GM23338 (cell line): Measurements from ENCODE around the gene OSBPL3.
"Not testable (repeated sequence)": the region's sequence is repeated elsewhere in the genome, so short reads cannot be mapped to it uniquely, and the experiment has no call there.

Experiments
- CREB1 ChIP-seq: fragments of 250-450 bp; sonication (Bioruptor Pico); IDR thresholded peaks from 2 replicates; pipeline ENCODE4 v1.5.0; 2020; ENCODE audit warnings: low read depth, mild to moderate bottlenecking, moderate library complexity
- CTCF ChIP-seq, 2 experiments: fragments of 200-600 bp in 1 of 2; sonication (generic) in 1 of 2; conservative IDR thresholded peaks; 2 replicates each; pipeline versions ENCODE4 v1.5.1 to v1.6.1; 2016 to 2017; ENCODE audit warnings: antibody characterized with exemption in 2 of 2, low read depth in 2 of 2, mild to moderate bottlenecking in 2 of 2, moderate library complexity in 1 of 2
- ETS1 ChIP-seq: IDR thresholded peaks from 2 replicates; pipeline ENCODE4 v1.6.1; 2016; ENCODE audit warnings: antibody characterized with exemption
- EZH2 ChIP-seq: fragments of 200-600 bp; sonication (generic); IDR thresholded peaks from one replicate; pipeline ENCODE4 v1.8.0; 2017; ENCODE audit warnings: antibody characterized with exemption, mild to moderate bottlenecking, low read depth; ENCODE audit not compliant: unreplicated experiment
- EZH2phosphoT487 ChIP-seq: fragments of 200-600 bp; sonication (generic); IDR thresholded peaks from one replicate; pipeline ENCODE4 v1.8.1; 2018; ENCODE audit warnings: antibody characterized with exemption; ENCODE audit not compliant: unreplicated experiment
- JUNB ChIP-seq: IDR thresholded peaks from one replicate; pipeline ENCODE4 v1.6.1; 2016; ENCODE audit warnings: antibody characterized with exemption; ENCODE audit not compliant: unreplicated experiment
- NANOG ChIP-seq: IDR thresholded peaks from 2 replicates; pipeline ENCODE4 v1.6.1; 2016; ENCODE audit warnings: antibody characterized with exemption, borderline replicate concordance
- POLR2AphosphoS5 ChIP-seq: IDR thresholded peaks from 2 replicates; pipeline ENCODE4 v1.6.1; 2016; ENCODE audit warnings: antibody characterized with exemption, low read depth
- ZNF114 ChIP-seq: fragments of 250-450 bp; sonication (Bioruptor Pico); IDR thresholded peaks from 2 replicates; pipeline ENCODE4 v1.5.0; 2020; ENCODE audit warnings: mild to moderate bottlenecking, moderate library complexity
- TF ChIP-seq, protein P1 (sequence below): IDR thresholded peaks from one replicate; pipeline ENCODE4 v1.6.1; 2018; ENCODE audit warnings: antibody characterized with exemption; ENCODE audit not compliant: unreplicated experiment

GRCh38 chr7:24903992-24904391 is 76.0 kb downstream of the OSBPL3 start:
- TF ChIP-seq CTCF (conservative IDR thresholded peaks at IDR 0.05; ENCODE audit: low read depth in 2 of 2); EZH2; POLR2AphosphoS5; CREB1 (CRISPR knock-in tag); EZH2phosphoT487; JUNB; ZNF114 (CRISPR knock-in tag); ETS1; NANOG: not testable (repeated sequence)
- TF ChIP-seq, protein P1, sequence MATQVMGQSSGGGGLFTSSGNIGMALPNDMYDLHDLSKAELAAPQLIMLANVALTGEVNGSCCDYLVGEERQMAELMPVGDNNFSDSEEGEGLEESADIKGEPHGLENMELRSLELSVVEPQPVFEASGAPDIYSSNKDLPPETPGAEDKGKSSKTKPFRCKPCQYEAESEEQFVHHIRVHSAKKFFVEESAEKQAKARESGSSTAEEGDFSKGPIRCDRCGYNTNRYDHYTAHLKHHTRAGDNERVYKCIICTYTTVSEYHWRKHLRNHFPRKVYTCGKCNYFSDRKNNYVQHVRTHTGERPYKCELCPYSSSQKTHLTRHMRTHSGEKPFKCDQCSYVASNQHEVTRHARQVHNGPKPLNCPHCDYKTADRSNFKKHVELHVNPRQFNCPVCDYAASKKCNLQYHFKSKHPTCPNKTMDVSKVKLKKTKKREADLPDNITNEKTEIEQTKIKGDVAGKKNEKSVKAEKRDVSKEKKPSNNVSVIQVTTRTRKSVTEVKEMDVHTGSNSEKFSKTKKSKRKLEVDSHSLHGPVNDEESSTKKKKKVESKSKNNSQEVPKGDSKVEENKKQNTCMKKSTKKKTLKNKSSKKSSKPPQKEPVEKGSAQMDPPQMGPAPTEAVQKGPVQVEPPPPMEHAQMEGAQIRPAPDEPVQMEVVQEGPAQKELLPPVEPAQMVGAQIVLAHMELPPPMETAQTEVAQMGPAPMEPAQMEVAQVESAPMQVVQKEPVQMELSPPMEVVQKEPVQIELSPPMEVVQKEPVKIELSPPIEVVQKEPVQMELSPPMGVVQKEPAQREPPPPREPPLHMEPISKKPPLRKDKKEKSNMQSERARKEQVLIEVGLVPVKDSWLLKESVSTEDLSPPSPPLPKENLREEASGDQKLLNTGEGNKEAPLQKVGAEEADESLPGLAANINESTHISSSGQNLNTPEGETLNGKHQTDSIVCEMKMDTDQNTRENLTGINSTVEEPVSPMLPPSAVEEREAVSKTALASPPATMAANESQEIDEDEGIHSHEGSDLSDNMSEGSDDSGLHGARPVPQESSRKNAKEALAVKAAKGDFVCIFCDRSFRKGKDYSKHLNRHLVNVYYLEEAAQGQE: not testable (repeated sequence)
